ENCODE results near the gene NPAS3. TPM values are rescaled to one million over a fixed set of nuclear protein-coding genes. Genes with fewer than 3 reads are reported as not detected.

NPAS3 gene
- total RNA-seq, 4 donors from 2014 or later, result 0.19 to 2.1 (median 1.7) TPM; not detected in 1

- TF ChIP-seq CTCF (IDR thresholded peaks at IDR 0.05) (no peak), POLR2A (IDR thresholded peaks at IDR 0.05) (no peak)
- Histone ChIP-seq H3K4me1 (no peaks in the 10 kb centered on the region), H3K4me3 (no peak overlapping the region), H3K27ac (no peak overlapping the region), H3K36me3 (no peaks in the 10 kb centered on the region), H3K27me3 (no peaks in the 10 kb centered on the region), H3K9me3 (no peaks in the 10 kb centered on the region)
- no peak for DNase-seq
Measured at GRCh38 chr14:33065634-33066033, 127.0 kb downstream of the NPAS3 start.

- Histone ChIP-seq H3K27ac (no peak overlapping the region), H3K36me3 (no peaks in the 10 kb centered on the region), H3K4me1 (no peaks in the 10 kb centered on the region), H3K9me3 (no peaks in the 10 kb centered on the region), H3K27me3 (no peaks in the 10 kb centered on the region), H3K4me3 (no peak overlapping the region)
- no peak for DNase-seq
- no peak for TF ChIP-seq CTCF (IDR thresholded peaks at IDR 0.05)
- TF ChIP-seq POLR2A (IDR thresholded peaks at IDR 0.05), result no peak
Measured at GRCh38 chr14:33068040-33068439, 129.4 kb downstream of the NPAS3 start.

- H3K27ac ChIP-seq, result no peak overlapping the region
- H3K36me3 ChIP-seq, result no peaks in the 10 kb centered on the region
- TF ChIP-seq POLR2A (IDR thresholded peaks at IDR 0.05) (no peak), CTCF (IDR thresholded peaks at IDR 0.05) (no peak)
- no peaks in the 10 kb centered on the region for H3K9me3 ChIP-seq
- no peaks in the 10 kb centered on the region for H3K4me1 ChIP-seq
- no peaks in the 10 kb centered on the region for H3K27me3 ChIP-seq
- H3K4me3 ChIP-seq, result no peak overlapping the region
- no peak for DNase-seq
Measured at GRCh38 chr14:33068626-33069025, 129.9 kb downstream of the NPAS3 start.

- Histone ChIP-seq H3K36me3 (no peaks in the 10 kb centered on the region), H3K27me3 (no peaks in the 10 kb centered on the region), H3K9me3 (no peaks in the 10 kb centered on the region), H3K27ac (no peak overlapping the region), H3K4me3 (no peak overlapping the region), H3K4me1 (no peaks in the 10 kb centered on the region)
- no peak for DNase-seq
- TF ChIP-seq POLR2A (IDR thresholded peaks at IDR 0.05), result no peak
- no peak for TF ChIP-seq CTCF (IDR thresholded peaks at IDR 0.05)
Measured at GRCh38 chr14:33070475-33070874, 131.8 kb downstream of the NPAS3 start.

- no peaks in the 10 kb centered on the region for H3K4me1 ChIP-seq
- H3K4me3 ChIP-seq, result no peak overlapping the region
- TF ChIP-seq CTCF (IDR thresholded peaks at IDR 0.05), result no peak
- TF ChIP-seq POLR2A (IDR thresholded peaks at IDR 0.05), result no peak
- H3K27ac ChIP-seq, result no peak overlapping the region
- no peaks in the 10 kb centered on the region for H3K9me3 ChIP-seq
- H3K27me3 ChIP-seq, result no peaks in the 10 kb centered on the region
- no peaks in the 10 kb centered on the region for H3K36me3 ChIP-seq
- DNase-seq, result no peak
Measured at GRCh38 chr14:33073023-33073422, 134.3 kb downstream of the NPAS3 start.

- TF ChIP-seq POLR2A (IDR thresholded peaks at IDR 0.05), result no peak
- no peak for TF ChIP-seq CTCF (IDR thresholded peaks at IDR 0.05)
- Histone ChIP-seq H3K36me3 (no peaks in the 10 kb centered on the region), H3K27ac (no peak overlapping the region), H3K9me3 (no peaks in the 10 kb centered on the region), H3K4me3 (no peak overlapping the region), H3K27me3 (no peaks in the 10 kb centered on the region), H3K4me1 (no peaks in the 10 kb centered on the region)
- DNase-seq, result no peak
Measured at GRCh38 chr14:33081259-33081658, 142.6 kb downstream of the NPAS3 start.
